Head of caudate nucleus (tissue), 42 donors: ENCODE results near the gene SLC6A18.

ENCODE experiments used
- DNase-seq, 42 donors: peaks; one replicate each; pipeline versions ENCODE4 v3.0.0 to v3.0.0-alpha.2; 2020 to 2021; ENCODE audit warnings: mixed read lengths in 7 of 42
- intact Hi-C: fragments of 100-400 bp; cut with DNase I; formaldehyde crosslinking; loops from one replicate; pipeline ENCODE4 v1.15.0; 2022

SLC6A18 gene

DNA sequence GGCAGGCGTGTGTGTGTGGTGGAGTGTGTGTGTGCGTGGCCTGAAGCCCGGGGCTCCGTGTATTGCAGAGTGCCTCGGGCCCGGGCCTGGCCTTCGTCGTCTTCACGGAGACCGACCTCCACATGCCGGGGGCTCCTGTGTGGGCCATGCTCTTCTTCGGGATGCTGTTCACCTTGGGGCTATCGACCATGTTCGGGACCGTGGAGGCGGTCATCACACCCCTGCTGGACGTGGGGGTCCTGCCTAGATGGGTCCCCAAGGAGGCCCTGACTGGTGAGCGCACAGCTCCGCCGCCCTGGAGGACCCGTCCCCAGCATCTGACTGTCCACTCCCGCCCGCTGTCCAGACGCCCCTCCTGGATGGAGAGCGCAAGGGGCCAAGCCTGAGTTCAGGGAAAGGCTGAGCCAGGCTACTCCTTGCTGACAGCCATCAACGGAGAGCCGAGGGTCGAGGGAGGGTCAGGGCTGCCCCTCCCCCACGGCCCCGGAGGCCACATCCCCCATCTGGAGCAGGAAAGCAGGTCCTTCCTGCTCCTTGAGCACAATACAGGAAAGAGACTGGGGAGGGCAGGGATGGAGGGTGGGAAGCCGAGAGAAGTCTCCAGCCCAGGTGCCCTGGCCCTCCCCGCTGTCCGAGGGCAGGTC is 18.4 kb downstream of the SLC6A18 start:
- DNase-seq = no peak
- intact Hi-C loops = no loop called here

GRCh38 chr5:1244255-1244654 is 19.1 kb downstream of the SLC6A18 start:
- no peak for DNase-seq
- intact Hi-C loops = no loop called here

GRCh38 chr5:1244976-1245375 is 19.8 kb downstream of the SLC6A18 start:
- intact Hi-C loops = no loop called here
- peak in 14 of 42 donors; percentile 7 to 55 (median 28) for DNase-seq

GRCh38 chr5:1245905-1246576 is 20.9 kb downstream of the SLC6A18 start:
- intact Hi-C loops = no loop called here
- peak in 10 of 42 donors; percentile 4 to 45 (median 20) for DNase-seq

DNA sequence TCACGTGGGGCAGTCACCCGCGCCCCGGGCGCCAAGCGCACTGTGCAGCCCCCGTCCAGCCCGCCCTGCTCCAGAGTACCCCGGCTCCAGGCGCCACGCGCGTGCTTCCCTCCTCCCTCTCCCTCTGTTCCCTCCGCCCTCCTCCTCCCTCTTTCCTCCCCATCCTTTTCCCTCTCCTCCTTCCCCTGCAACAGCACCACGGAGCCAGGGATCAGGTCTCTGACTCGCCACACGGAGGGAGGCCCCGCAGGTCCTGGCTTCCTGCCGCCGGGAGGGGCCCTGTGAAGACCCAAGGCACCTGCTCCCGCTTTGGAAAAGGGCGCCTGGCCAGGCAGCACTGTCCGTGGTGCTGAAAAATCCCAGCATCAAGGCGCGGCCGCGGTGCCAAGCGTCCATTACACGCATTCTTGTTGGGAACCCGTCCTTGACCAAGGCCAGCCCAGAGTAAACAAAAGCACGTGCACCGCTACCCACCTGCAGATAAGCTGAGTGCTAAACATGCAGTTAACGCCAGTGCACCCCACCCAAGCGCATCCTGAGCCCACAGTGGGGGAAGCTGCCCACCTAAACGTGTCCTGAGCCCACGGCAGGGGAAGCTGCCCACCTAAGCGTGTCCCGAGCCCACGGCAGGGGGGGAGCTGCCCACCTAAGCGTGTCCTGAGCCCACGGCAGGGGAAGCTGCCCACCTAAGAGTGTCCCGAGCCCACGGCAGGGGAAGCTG is 21.7 kb downstream of the SLC6A18 start:
- DNase-seq = peak in 18 of 42 donors; percentile 15 to 63 (median 23)
- intact Hi-C loops = no loop called here

- intact Hi-C loops = no loop called here
- peak in 1 of 42 donors; percentile 7 for DNase-seq
Observed at GRCh38 chr5:1247811-1248210, 22.6 kb downstream of the SLC6A18 start.

DNA sequence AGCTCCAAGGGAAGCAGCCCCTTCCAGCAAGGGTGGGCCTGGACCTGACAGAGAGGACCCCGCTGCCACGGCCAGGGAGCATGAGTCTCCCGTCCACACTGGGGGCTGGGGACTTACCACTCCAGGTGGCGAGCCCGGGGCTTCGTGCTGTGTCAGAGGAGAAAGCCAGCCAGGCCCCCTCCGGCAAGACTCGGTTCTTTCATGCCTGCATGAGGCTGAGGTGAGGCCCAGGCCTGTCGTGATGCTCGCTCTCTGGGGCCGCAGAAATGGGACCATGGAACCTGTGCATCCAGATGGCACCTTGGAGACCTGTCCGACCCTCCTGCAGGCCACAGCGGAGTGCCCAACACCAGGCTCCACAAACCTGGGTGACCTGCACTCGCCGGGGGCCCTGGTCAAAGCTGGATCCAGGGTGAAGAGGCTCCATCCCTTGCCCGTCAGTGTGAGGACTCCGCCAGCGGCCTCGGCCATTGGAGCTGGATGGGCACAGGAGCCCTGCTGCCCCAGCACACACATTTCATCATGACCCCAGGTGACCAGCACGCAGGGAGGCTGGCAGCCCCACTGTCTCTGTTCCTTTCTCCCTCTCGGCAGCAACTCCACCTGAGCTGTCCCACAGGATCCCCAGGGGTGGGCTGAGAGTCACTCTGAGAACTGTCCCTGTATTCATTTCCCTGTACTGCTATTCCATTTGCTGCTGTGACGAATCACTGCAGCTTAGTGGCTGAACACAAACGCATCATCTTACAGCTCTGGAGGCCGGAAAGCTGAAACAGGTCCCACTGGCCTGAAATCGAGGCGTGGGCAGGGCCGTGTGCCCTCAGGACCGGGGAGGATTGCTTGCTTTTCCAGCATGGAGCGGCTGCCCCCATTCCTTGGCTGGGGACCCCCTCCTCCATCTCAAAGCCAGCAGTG is 24.4 kb downstream of the SLC6A18 start:
- intact Hi-C loops = no loop called here
- no peak for DNase-seq

DNA sequence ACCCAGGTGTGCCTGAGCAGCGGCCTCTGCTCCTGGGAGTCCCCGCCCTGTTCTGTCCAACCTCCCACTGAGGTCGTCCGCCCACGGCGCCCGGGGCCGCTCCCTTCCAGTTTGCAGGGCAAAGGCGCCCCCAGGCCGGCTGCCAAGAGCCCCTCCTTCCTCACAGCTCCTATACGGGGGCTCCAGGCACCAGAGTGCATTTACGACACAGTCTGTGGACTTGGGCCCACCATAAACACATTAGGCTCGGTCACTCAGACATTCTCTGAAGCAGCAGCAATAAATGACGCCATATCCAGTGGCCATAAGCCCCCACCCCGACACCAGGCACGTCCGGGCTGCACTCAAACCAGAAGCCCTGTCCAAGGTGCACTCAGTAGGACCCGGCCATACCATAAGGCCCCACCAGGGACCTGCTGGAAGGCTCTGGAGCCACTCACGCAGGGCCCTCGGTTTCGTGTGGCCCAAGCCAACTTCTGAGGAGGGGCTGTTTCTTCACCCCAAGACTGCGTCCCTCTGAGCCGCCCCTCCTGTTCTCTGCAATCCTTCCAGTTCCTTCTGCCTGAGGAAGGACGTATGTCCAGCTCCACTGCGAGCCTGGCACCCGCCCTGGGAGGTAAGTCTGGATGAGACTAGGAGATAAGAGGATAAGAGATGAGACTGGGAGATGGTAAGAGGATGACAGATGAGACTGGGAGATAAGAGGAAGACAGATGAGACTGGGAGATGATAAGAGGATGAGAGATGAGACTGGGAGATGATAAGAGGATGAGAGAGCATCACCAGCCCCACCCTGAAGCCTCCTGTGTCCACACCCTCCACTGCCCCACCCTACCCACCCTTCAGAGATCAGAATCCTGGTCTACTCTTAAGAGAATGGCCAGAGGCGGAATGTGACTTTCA is 26.7 kb downstream of the SLC6A18 start:
- intact Hi-C loops = no loop called here
- no peak for DNase-seq

DNA sequence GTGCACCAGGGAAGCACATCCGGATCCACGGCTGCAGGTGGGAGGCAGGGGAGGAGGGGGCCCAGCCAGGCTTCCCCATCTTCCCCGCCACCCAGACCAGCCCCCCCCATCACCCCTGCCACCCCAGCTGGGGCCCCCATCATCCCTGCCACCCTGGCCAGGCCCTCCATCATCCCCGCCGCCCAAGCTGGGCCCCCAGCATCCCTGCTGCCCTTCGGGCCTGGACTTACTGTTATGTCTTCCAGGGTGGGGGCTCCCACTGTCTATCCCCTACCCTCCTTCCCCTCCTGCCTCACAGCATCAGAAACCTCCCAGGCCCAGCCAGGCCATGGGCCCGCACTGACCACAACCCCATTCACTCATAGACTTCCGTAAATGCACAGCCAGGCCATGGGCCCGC is 27.5 kb downstream of the SLC6A18 start:
- intact Hi-C loops = no loop called here
- DNase-seq = no peak

- intact Hi-C loops = no loop called here
- DNase-seq = no peak
Observed at GRCh38 chr5:1253456-1254105, 28.4 kb downstream of the SLC6A18 start.

DNA sequence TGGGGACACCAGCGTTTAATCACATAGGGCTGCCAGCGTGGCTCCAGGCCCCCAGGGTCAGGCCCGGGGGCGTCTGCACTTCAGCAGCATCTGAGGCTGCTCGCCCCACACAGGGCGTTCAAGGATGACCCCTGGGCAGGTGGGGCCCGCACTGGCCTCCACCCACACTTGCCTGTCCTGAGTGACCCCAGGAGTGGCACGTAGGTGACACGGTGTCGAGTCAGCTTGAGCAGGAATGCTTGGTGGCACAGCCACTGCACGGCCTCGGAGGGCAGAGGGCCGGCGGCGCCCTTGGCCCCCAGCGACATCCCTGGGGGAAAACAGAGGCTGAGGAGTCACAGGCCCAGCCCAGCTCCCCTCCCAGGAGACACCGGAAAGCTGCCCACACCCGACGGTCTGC is 29.0 kb downstream of the SLC6A18 start:
- intact Hi-C loops = no loop called here
- DNase-seq = no peak

DNA sequence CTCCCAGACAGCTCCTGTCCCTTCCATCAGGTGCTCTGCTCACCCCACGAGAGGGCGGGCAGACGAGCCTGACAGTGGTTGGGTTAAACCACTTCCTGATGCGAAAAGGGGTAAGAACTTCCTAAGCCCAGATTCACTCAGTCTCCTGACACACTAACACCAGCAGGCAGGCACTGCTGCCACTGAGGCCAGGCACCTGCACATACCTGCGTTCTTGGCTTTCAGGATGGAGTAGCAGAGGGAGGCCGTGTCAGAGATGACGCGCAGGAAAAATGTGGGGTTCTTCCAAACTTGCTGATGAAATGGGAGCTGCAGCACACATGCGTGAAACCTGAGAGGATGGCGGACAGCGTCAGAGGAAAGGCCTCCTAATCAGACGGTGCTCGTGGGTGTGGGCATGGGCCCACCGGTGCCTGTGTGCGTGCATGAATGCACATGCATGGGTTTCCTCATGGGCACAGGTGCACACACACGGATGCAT is 29.9 kb downstream of the SLC6A18 start:
- intact Hi-C loops = no loop called here

GRCh38 chr5:1256776-1257175 is 31.6 kb downstream of the SLC6A18 start:
- intact Hi-C loops = no loop called here
- DNase-seq = no peak

More for the DNA sequence above, 29.9 kb downstream of the SLC6A18 start:
- DNase-seq = no peak

DNA sequence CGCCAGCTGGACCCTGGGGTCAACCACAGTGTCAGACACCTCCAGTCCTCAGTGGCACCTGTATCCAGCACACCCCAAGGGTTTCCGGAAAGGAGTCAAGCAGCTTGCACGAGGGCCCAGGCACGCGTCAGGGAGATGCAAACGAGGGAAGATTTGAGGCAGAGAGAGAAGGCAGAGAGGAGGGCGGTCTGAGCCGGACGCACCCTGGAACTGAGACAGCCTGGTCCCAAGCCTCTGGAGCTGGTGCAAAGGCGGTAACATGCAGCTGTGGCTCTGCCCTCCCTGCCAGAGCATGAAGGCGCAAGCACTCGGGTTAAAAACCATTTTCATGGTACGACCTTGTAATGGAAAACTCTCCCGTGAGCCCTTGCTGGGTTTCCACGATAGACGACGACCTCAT is 32.2 kb downstream of the SLC6A18 start:
- intact Hi-C loops = no loop called here
- no peak for DNase-seq

DNA sequence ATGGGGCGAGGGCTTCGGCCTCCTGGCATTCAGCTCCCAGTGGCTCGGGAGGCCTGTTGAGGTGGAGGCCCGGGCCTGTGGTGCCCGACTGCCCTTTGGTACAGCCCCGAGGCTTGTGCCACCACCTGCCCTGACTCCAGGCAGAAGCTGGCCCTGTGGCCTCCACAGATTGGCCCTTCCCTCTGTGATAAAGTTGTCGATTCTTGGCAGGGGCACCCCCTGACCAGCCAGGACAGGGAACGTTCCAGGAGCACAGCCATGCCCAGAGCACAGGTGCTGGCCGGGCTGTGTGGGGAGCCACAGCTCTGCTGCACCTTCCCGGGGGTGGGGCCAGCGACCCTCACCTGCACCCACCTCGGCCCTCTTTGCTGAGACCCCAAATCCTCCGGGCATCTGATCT is 32.7 kb downstream of the SLC6A18 start:
- intact Hi-C loops = no loop called here
- DNase-seq = no peak

- intact Hi-C loops = no loop called here
- no peak for DNase-seq
Observed at GRCh38 chr5:1259806-1260480, 34.8 kb downstream of the SLC6A18 start.

DNA sequence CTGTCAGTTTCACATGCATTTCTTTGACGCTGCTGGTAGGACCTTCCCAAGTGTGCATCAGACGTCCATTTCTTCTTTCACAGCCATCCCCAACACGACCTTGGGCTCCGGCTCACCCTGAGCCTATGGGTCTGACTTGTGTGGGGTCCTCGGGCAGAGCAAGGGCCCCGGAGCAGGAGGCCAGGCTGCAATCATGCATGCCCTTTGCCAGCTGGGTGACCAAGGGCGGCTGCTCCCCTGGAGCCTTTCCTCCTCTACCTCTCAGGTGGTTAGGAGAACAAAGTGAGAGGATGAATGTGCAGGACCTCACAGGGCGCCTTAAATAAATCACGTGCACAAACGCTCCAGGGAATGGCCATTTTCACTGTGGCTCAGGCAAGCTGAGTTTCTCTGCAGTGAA is 36.5 kb downstream of the SLC6A18 start:
- no peak for DNase-seq
- intact Hi-C loops = no loop called here
